NB4 (cell line): ENCODE data around the gene ELK4.

ENCODE experiments used
- CTCF ChIP-seq: IDR thresholded peaks from one replicate; pipeline ENCODE4 v1.5.1; 2012; ENCODE audit warnings: low read depth, low read length
- POLR2A ChIP-seq: IDR thresholded peaks from 2 replicates; pipeline ENCODE4 v1.6.1; 2011; ENCODE audit warnings: mild to moderate bottlenecking; ENCODE audit not compliant: insufficient read length; ENCODE audit errors: extremely low read depth

GRCh38 chr1:205626216-205626615, 5.6 kb downstream of the ELK4 start:
- TF ChIP-seq CTCF (no peak), POLR2A (no peak)
